Activated CD4-positive, alpha-beta T cell treated with anti-CD3 and anti-CD28 coated beads, Interleukin-2, amount 50 U/mL, for 24 hours (primary cell): ENCODE results near the gene NPAS2.

ENCODE experiments used
- DNase-seq, 2 donors: peaks; one replicate each; pipeline ENCODE4 v3.0.0-alpha.2; 2020; ENCODE audit warnings: low read depth in 1 of 2, low spot score in 1 of 2

The NPAS2 gene

GRCh38 chr2:100880036-100880435, 60.1 kb downstream of the NPAS2 start:
- no peak for DNase-seq

- no peak for DNase-seq
Measured at GRCh38 chr2:100880730-100881129, 60.8 kb downstream of the NPAS2 start.

GRCh38 chr2:100882645-100883613, 63.0 kb downstream of the NPAS2 start:
- no peak for DNase-seq

GRCh38 chr2:100884145-100884621, 64.2 kb downstream of the NPAS2 start:
- DNase-seq: no peak

GRCh38 chr2:100886085-100886484, 66.1 kb downstream of the NPAS2 start:
- DNase-seq: no peak

GRCh38 chr2:100887039-100887578, 67.2 kb downstream of the NPAS2 start:
- DNase-seq: no peak

GRCh38 chr2:100887713-100888495, 68.0 kb downstream of the NPAS2 start:
- DNase-seq: no peak

GRCh38 chr2:100888601-100889000, 68.7 kb downstream of the NPAS2 start:
- no peak for DNase-seq

- DNase-seq: no peak
Measured at GRCh38 chr2:100889286-100889685, 69.3 kb downstream of the NPAS2 start.

- no peak for DNase-seq
Measured at GRCh38 chr2:100891906-100892642, 72.1 kb downstream of the NPAS2 start.

- DNase-seq: no peak
Measured at GRCh38 chr2:100893392-100894104, 73.6 kb downstream of the NPAS2 start.

GRCh38 chr2:100894105-100894795, 74.3 kb downstream of the NPAS2 start:
- no peak for DNase-seq

- DNase-seq: no peak
Measured at GRCh38 chr2:100894796-100895156, 74.8 kb downstream of the NPAS2 start.

- DNase-seq: no peak
Measured at GRCh38 chr2:100895402-100895801, 75.5 kb downstream of the NPAS2 start.

GRCh38 chr2:100895934-100896685, 76.2 kb downstream of the NPAS2 start:
- no peak for DNase-seq

GRCh38 chr2:100898035-100898665, 78.2 kb downstream of the NPAS2 start:
- DNase-seq: no peak

GRCh38 chr2:100900156-100900795, 80.3 kb downstream of the NPAS2 start:
- no peak for DNase-seq

GRCh38 chr2:100902817-100903405, 83.0 kb downstream of the NPAS2 start:
- no peak for DNase-seq
